Activated T-cell treated with anti-CD3 and anti-CD28 coated beads for 24 hours (primary cell): ENCODE measurements around the gene GHRL.
A peak's percentile ranks its signal among the peaks of the same experiment; 100 is the strongest.
"Not testable (repeated sequence)": the region's sequence is repeated elsewhere in the genome, so short reads cannot be mapped to it uniquely, and the experiment has no call there.

Experiments used
- DNase-seq: peaks from one replicate; pipeline ENCODE4 v3.0.0-alpha.2; 2020; ENCODE audit warnings: low read depth

Gene GHRL

DNA sequence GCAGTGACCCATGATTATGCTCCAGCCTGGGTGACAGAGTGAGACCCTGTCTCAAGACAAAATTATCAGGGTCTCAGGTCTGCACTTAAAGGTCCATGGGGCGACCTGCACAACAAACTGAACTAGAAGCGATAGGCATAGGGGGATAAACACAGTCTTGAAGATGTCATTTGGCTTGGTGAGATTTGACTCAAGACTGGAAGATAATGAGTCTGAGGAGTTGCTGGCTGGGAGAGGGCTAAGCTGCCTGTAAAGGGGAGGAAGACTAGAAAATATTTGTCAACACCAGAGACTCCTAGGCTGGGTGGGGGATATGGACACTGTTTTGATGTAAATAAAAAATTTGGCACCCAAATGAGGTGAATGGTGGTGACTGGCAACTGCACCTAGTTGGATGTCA, 19.8 kb downstream of the GHRL start:
- no peak for DNase-seq

DNA sequence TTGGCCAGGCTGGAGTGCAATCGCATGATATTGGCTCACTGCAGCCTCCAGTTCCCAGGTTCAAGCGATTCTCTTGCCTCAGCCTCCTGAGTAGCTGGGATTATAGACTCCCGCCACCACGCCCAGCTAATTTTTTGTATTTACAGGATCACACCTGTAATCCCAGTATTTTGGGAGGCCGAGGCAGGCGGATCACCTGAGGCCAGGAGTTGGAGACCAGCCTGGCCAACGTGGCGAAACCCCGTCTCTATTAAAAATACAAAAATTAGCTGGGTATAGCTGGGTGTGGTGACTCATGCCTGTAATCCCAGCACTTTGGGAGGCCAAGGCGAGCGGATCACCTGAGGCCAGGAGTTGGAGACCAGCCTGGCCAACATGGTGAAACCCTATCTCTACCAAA, 20.3 kb downstream of the GHRL start:
- DNase-seq: not testable (repeated sequence)

- DNase-seq: no peak
Observed at GRCh38 chr3:10269443-10269842, 23.3 kb downstream of the GHRL start.

DNA sequence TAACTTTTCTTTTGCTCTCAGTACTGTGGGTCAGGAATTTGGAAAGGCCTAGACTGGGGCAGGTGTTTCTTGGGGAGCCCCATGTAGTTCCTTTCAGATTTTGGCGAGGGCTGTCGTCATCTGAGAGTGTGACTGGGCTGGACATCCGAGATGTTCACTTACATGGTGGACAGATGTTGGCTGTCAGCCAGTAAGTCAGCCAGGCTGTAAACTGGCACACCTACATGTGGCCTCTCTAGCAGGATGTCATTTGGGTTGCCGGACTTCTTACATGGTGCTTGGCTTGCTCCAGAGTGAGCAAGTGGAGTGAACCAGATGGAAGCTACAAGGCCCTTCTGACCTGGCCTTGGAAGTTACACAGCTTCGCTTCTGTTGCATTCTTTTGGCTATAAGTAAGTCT, 23.8 kb downstream of the GHRL start:
- no peak for DNase-seq

- no peak for DNase-seq
Observed at GRCh38 chr3:10268116-10268515, 24.6 kb downstream of the GHRL start.

- DNase-seq: not testable (repeated sequence)
Observed at GRCh38 chr3:10266936-10267335, 25.8 kb downstream of the GHRL start.

- no peak for DNase-seq
Observed at GRCh38 chr3:10265833-10266232, 26.9 kb downstream of the GHRL start.

- DNase-seq: peak; percentile 49
Observed at GRCh38 chr3:10263646-10264363, 28.9 kb downstream of the GHRL start.

DNA sequence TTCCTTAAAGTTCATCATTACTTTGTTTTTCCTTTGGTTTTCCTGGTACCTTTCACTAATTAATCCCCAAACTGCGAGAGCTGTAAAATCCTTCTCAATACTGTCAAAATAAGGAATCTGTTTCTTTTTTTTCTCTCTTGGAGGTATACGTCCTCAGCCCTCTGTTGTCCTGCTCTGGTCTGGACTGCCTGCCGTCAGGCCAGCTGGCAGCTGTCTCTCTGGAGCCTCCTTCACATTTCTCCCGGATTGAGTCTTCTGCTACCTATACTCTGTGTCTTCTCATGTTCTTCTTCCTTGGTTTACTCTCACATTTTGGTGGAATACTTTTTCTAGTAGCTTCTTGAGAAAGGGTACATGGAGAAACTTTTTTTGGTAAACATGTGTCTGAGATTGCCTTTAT, 30.7 kb downstream of the GHRL start:
- no peak for DNase-seq

DNA sequence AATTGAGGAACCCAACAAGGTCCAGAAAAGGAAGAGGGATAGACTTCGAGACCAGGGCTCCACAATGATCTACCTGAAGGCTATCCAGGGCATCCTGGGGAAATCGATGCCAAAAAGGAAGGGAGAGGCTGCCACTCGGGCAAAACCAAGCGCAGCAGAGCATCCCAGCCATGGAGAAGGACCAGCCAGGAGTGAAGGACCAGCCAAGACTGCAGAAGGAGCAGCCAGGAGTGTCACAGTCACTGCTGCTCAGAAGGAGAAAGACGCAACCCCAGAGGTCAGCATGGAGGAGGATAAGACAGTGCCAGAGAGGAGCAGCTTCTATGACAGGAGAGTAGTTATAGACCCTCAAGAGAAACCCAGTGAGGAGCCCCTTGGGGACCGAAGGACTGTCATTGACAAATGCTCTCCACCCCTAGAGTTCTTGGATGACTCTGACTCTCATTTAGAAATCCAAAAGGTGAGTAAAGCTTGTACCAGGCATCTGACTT, 32.5 kb downstream of the GHRL start:
- no peak for DNase-seq

- no peak for DNase-seq
Observed at GRCh38 chr3:10259798-10260197, 32.9 kb downstream of the GHRL start.

DNA sequence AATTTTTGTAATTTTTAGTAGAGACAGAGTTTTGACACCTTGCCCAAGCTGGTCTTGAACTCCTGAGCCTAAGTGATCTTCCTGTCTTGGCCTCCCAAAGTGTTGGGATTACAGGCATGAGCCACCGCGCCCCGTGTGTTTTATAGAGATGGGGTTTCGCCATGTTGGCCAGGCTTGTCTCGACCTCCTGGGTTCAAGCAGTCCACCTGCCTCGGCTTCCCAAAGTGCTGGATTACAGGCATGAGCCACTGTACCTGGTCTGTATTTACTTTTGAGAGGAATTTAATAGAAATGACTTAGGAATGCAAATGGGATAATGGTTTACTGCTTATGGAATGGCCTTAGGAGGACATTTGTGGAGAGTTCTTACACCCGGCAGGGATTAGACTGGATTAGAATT, 33.7 kb downstream of the GHRL start:
- no peak for DNase-seq

DNA sequence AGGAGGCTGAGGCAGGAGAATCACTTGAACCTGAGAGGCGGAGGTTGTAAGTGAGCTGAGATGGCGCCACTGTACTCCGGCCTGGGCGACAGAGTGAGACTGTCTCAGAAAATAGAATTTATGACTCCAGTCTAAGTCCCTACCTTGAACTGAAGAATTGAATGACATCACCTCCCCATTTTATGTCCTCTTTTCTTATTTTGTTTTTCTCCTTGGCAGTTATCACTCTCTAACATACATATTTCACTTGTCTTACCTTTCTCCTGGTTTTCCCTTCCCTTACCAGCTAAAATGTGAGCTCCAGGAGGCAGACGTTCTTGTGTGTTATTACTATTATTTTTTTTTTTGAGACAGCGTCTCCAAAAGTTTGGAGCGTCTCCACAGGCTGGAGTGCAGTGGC, 36.9 kb downstream of the GHRL start:
- DNase-seq: no peak

DNA sequence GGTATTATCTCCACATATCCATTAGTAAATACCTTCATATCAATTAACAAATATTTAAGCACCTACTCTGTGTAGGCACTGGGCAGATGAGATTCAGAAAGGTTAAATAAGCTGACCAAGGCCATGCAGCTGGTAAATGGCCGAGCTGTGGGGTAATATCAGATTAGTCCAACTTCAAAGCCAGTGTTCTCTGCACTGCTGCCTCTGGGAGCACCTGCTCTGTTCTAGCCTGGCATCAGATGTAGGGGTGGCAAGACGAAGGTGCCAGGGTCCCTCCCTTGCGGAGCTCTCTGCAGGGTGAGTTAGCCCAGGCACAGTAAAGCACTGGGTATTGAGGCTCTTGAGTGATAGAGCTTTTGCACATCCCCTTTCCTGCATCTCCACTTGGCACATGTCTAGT, 39.0 kb downstream of the GHRL start:
- no peak for DNase-seq

- no peak for DNase-seq
Observed at GRCh38 chr3:10251006-10251405, 41.7 kb downstream of the GHRL start.

- DNase-seq: no peak
Observed at GRCh38 chr3:10249833-10250232, 42.9 kb downstream of the GHRL start.

- DNase-seq: peak; percentile 54
Observed at GRCh38 chr3:10248984-10249748, 43.6 kb downstream of the GHRL start.

- peak; percentile 92 for DNase-seq
Observed at GRCh38 chr3:10248184-10248983, 44.4 kb downstream of the GHRL start, which contains the start of gene TATDN2. TATDN2 (plus strand) TSS chr3:10248459; CDS start chr3:10249201, 742 bp downstream.

DNA sequence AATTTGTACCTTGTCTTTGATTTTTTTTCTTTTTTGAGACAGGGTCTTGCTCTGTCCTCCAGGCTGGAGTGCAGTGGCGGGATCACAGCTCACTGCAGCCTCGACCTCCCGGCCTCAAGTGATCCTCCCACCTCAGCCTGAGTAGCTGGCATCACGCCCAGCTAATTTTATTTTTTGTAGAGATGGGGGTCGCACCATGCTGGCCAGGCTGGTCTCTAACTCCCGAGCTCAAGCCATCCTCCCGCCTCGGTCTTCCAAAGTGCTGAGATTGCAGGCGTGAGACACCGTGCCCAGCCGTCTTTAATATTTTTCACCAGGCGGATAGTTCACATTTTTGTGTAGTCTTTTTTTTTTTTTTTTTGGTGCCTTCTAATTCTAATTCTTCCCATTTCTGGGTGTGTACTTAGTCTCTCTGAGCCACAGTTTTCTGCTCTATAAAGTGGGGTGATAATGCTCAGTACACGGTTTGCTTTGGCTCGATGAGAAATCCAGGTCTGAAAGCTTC, 45.0 kb downstream of the GHRL start:
- no peak for DNase-seq

- no peak for DNase-seq
Observed at GRCh38 chr3:10245081-10245712, 47.5 kb downstream of the GHRL start.

- DNase-seq: no peak
Observed at GRCh38 chr3:10244009-10244408, 48.7 kb downstream of the GHRL start.
